PC-3 (cell line): ENCODE measurements around the gene EIF4B.

Source experiments
- EZH2 ChIP-seq: fragments of 300-600 bp; sonication (generic); IDR thresholded peaks from one replicate; pipeline ENCODE4 v1.6.1; 2017; ENCODE audit warnings: antibody characterized with exemption, mild to moderate bottlenecking, low read length; ENCODE audit not compliant: unreplicated experiment
- EZH2phosphoT487 ChIP-seq: fragments of 300-600 bp; sonication (generic); IDR thresholded peaks from 2 replicates; pipeline ENCODE4 v1.6.1; 2018; ENCODE audit warnings: mild to moderate bottlenecking, antibody characterized with exemption, low read length, borderline replicate concordance
- TF ChIP-seq, protein P1 (sequence below): fragments of 300-600 bp; sonication (generic); conservative IDR thresholded peaks from 2 replicates; pipeline ENCODE4 v1.5.1; 2017; ENCODE audit warnings: antibody characterized with exemption, low read depth, mild to moderate bottlenecking, low read length

DNA sequence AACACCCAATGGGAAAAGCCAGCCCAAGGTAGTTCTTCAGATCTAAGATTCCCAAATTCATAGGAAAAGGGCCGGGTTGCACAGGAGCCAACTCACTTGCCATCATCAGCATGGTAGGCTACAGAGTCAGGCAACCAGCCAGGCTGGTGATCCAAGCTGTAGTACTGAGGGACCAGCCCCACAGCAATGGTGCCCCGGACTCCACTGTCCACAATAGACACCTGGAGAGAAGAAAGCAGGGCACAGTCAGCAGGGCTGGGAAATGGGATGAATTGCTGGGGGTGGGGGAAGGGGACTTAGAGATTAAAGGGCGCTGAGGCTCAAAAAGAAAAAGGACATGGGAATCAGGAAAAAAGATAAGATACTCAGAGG is 68.7 kb downstream of the EIF4B start:
- TF ChIP-seq, protein P1, sequence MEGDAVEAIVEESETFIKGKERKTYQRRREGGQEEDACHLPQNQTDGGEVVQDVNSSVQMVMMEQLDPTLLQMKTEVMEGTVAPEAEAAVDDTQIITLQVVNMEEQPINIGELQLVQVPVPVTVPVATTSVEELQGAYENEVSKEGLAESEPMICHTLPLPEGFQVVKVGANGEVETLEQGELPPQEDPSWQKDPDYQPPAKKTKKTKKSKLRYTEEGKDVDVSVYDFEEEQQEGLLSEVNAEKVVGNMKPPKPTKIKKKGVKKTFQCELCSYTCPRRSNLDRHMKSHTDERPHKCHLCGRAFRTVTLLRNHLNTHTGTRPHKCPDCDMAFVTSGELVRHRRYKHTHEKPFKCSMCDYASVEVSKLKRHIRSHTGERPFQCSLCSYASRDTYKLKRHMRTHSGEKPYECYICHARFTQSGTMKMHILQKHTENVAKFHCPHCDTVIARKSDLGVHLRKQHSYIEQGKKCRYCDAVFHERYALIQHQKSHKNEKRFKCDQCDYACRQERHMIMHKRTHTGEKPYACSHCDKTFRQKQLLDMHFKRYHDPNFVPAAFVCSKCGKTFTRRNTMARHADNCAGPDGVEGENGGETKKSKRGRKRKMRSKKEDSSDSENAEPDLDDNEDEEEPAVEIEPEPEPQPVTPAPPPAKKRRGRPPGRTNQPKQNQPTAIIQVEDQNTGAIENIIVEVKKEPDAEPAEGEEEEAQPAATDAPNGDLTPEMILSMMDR: no peak
- TF ChIP-seq EZH2phosphoT487: no peak
- TF ChIP-seq EZH2: no peak
